Amniotic epithelial cell (primary cell): ENCODE results near the gene PPARG.
"Not testable (repeated sequence)": the region's sequence is repeated elsewhere in the genome, so short reads cannot be mapped to it uniquely, and the experiment has no call there.

Source experiments
- DNase-seq: peaks from one replicate; pipeline ENCODE4 v3.0.0-alpha.2; 2010; ENCODE audit warnings: low read depth

Gene PPARG

DNA sequence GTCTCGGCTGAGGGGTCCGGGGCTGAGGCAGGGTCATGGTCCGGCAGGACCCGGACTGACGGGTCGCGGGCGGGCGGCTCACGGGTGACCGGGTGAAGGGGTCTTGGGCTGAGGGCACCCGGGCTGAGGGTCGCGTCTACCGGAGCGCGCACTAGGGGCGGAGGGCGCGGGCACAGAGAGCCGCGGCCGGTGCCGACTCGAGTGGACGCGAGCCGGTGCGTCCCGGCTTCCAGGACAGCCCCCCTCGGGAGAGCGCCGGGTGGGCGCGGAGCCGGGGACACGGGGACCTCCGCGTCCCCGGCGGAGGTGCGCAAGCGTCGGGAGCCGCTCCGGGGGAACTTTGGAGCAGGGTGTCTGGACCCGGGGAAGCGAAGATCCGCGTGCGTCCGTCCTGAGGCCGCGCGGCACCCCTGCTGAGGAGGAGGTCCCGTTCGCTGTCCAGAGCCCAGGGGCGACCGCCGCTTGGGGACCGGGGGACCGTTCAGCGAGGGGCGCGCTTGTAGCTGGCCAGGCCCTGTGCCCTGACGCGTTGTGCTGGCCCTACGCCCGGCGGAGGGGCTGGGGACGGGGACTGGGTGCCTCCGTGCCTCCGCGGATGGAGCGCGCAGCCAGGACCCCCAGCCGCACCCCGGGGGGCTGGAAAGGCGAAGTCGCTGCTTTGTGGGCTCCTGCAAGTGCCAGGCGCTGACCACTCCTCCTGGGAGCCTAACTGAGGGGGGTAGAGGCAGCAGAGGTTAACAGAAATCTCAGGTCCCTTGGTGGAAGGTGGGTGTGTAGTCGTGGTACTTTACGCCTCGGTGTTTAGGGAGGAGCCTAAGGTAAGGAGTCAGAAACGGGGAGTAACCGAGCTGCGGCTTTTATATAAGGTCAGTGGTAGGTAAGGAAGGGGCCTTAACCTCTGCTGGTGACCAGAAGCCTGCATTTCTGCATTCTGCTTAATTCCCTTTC is at the start of gene PPARG:
PPARG (plus strand) TSS at position 889 of the 948 bp plus-strand sequence. CDS start 90,642 bp downstream, outside the sequence.
- DNase-seq = peak; percentile 31

DNA sequence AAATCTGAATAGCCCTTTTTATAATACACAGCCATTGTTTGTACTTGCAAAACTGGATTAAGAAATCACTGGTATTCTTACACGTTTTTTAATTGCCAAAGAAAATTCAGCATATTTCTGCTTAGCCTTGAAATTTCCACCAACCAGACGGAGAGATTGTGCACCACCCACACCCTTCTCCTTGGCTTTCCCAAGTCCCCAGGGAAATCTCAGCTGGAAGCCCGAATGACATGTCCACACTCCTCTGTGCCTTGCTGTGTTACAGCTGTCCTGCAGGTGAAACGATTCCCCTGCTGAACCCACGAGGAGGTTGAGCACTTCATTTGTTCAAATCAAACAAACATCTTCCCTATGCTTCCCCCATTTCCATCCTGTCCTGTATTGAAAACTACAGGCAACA is 49.6 kb upstream of the PPARG start:
- no peak for DNase-seq

DNA sequence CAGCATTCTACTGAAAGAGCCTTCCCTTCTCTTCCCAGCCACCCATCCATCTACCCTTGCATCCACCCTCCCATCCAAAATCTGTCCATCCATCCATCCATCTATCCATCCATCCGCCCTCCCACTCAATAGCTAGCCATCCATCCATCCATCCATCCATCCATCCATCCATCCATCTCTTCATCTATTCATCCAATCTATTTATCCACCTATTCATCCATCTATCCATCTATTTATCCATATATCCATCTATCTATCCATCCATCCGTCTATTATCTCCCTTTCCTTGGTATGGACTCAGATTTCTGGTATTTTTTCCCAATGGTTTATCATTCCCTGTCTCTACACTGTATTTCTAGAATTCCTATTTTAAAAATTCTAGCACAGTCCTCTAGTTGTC is 46.1 kb upstream of the PPARG start:
- no peak for DNase-seq

DNA sequence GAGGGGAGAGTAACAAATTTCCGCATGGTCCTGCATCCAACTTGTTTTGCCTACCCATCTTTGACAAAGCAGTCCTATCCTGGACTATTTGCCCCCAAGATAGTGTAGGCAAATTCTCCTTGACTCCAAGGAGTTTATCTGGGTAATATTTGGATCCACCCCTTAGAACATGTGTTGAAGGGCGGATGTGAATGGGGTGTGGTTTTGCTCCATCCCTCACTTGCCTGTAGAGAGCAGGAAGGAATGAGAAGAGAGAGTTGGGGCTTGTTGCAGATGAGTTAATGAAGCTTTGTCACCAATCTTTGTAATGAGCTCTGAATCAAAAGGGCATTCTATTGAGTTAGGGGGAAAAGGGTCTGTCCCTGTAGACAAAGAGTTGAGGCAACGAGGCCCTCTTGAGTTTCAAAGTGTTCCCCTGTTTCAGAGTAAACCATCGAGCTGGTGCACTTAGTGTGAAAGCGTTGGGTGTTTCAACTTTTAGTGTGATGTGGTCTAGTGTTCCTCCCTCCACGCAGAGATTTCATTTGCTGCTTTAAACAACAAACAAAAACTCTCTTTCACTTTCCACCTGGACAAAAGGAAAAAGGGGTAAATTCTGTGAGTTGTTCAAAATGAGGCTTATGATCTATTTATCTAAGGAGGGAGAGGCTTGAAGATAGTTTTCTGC is 42.2 kb upstream of the PPARG start:
- DNase-seq = no peak

DNA sequence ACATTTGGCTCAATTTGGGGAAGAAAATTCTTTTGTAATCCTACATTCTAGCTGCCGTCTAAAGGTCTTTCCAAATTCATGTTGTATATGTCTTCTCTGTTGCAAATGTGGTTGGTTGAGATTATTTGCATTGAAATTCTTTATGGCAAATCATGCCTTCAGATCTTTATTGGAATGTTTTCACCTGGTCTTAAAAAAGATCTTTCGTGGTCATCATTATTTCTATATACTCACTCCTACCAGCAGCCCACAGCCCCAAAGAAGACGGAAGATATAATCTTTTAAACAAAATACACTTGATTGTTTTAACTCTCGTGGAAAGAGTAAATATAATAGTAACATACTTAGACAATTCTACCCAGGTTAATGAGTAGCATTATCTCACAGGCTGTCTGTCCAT is 41.5 kb upstream of the PPARG start:
- DNase-seq = no peak

DNA sequence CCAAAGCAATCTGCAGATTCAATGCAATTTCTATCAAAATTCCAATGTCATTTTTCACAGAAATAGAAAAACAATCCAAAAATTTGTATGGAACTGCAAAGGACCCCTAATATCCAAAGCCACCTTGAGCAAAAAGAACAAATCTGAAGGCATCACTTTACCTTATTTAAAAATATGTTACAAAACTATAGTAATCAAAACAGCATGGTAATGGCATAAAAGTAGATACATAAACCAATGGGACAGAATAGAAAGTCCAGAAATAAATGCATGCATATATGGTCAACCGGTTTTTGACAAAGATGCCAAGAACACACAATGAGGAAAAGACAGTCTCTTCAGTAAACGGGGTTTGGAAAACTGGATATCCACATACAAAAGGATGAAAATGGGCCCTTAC is 39.4 kb upstream of the PPARG start:
- DNase-seq = no peak

DNA sequence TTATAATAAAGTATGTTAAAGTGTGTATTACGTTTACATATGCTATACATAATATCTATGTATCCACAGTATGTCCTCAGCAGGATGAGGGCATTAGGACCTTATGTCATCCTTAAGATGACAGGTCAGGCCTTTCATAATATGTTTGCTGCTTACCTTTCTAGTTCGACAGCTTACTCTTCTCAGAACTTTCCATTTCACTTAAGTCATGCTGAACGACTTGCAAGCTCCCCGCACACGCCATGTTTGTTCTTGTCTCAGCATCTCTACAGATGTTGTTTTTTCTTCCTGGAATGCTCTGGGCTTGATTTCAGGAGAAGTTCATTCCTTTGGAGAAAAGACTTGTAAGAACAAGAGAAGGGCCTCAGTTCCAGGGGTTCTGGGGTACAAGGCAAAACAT is 36.0 kb upstream of the PPARG start:
- DNase-seq = no peak

DNA sequence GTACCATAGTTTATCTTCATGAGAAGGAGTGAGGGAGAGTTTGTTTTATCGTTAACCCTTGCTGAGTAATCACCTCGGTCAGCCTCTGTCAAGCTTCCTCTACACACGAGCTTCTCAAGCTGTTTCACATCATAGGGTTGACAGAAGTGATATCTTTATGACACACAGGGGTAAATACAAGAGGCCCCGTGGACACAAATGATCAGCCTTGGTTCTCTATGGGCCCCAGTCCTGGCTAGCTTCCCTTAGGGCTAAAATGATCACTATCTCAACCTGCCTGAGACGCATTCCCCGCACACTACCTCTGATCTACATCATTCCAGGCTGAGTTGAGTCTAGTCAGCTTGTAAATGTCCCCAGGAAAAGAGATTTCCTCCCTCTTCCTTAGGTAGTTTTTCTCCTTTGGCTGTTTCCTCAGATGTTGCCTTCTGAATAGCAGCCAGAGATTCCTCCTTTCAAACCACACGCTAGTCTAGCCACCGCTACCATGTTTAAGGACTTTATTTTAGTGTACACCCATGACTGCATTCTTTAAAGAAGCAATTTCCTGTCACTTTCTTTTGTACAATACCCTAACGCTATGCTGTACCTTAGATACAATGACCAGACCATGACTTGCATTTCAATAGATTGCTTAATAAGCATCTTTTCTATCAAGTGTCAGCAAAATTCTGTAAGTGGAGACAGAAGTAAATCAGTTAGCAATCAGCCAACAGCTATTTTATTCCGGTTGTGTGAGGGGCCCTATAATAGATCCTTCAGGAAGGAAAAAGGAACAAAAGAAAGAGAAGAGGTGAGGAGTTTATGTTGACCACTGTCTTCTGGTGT is 35.1 kb upstream of the PPARG start:
- peak; percentile 26 for DNase-seq

DNA sequence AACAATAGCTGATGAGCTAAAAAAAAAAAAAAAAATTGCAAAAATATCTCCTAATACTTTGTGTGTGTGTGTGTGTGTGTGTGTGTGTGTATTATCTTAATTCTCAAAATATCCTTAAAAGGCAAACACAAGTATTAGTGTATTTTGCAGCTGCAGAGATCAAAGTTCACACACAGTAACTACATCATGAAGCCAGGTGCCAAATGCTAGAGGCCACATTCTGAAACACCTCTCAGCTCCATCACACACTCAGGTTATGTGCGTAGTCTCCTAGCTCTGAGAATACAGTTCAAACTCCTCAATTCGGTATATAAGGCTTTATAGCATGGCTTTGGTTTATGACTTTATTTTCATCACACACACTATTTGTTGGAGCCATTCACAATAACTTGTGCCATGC is 33.5 kb upstream of the PPARG start:
- no peak for DNase-seq

DNA sequence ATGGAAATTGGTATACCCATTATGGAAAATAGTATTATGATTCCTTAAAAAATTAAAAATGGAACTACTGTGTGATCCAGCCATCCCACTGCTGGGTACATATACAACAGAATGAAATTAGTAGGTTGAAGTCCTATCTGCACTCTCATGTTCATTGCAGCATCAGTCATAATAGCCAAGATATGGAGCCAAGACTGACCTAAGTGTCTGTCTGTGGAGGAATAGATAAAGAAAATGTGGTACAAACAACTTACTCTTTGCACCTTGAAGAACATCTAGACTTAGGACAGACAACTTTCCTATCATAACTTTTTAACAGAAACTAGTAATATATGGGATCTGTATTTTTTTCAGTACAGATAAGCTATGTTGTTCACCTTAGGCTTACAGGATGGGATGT is 30.0 kb upstream of the PPARG start:
- DNase-seq = no peak

DNA sequence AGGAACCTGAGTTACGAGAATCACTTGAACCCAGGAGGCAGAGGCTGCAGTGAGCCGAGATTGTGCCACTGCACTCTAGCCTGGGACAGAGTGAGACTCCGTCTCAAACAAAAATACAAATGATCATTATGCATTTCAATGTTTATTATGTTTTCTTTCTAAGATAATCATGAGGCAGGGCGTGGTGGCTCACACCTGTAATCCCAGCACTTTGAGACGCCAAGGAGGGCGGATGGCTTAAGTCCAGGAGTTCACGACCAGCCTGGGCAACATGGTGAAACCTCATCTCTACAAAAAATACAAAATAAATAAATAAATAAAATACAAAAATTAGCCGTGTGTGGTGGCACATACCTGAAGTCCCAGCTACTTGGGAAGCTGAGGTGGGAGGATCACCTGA is 26.7 kb upstream of the PPARG start:
- DNase-seq = not testable (repeated sequence)

DNA sequence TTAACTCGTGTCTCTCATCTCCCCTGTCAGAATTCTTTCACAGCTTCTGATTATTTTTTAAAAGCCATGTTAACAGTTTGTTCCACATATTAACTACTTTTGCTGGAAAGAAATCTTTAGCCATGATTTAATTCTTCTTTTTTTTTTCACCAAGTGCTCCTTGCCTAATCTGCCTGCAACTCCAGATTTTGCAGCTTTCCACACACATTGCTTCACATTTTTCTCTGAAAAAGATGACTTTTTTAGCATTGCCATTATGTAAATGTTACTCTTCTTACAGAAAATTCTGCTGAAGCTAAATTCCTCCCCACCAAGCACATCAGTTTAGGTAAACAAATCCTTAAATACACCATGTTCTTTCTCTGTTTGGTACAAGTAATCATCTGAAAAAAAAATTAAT is 23.4 kb upstream of the PPARG start:
- peak; percentile 33 for DNase-seq

DNA sequence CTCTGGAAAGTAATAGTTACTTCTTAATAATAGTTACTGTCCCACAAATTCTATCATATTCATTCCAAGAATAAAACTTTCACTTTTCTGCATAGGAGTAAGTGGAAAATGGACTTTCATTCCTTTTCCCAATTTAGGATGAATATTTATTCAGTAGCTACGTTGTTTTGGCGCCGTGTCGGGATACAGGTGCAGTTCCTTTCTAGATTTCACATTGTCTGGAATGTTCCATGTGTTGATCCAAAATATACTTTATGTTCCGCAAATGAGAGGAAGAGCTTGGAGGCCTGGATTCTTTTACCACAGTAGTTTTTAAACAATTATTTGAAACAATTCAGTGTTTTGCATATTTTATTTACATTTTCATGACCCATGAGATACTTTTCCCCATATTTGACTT is 22.8 kb upstream of the PPARG start:
- DNase-seq = no peak

DNA sequence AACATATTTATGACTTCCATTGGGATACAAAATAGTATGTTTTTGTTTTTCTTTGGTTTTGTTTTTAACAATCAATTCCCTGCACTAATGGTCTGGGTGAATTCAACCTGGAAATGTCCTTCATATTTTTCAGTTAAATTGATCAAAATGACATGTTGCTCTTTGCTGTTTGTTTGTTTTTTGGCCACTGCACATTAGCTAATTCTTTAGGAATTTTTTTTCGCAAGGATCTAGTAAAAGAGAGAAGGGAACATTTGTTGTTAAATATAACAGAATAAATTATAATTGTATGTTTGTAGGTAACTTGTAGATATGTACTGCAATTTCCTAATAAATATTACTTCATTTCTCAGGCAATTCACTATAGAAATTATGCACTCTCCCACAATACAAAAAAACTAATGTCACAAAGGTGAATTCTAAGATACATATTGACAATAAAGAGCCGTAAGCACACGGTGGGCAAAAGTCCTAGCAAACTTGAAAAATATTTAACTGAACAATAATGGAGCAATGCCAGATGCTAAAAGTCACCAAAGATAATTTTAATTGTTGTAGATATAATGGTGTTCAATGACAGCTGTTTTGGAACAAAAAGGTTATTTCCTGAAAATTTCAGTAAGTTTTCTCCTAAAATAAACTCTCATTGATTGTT is 21.4 kb upstream of the PPARG start:
- DNase-seq = no peak

DNA sequence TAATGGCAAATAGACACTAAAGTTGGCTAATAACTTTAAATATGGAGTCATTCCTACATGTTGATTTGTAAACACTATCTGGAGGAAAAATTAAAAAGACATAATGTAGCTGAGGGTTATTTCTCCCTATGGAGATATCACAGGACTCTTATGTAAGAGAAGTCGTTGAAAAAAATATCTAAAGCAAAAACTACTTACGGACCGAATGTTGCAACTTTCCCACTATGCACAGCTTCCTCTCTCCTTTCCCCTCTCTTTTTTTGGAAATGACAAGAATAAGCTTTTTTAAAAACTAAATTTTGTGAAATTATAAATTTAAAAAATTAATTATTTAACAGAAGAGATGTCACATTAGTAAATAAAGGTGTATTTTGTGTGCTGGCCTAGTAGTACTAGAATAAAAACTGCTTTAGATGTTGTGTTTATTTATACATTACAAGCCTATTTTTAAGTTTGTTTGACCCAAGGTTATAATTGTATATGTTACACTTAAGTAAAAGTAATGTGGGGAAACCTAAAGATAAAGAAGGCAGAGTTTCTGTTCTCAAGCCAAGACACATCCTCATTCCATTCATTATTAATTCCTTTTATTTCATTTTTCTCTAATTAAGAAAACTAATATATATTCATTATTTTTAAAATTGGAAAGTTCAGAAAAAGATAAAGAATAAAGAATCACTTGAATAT is 20.7 kb upstream of the PPARG start:
- DNase-seq = no peak

DNA sequence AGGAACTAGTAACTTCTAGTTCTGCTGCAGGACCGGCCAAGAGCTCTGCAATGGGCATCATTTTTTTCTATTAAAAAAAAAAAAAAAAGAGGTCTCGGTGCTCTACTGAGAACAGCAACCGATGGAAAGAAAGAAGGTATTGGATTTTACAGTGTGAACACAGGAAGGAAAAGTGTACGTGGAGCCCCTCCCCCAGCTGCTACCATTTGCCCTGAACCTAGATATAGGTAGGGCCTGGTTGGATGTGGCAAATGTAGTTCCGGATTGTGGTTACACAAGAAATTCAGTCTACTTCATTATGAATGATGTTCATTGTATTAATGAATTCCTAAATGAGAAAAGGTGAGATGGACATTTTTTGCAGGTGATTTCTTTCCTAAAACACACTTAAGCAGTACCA is 17.9 kb upstream of the PPARG start:
- DNase-seq = no peak

DNA sequence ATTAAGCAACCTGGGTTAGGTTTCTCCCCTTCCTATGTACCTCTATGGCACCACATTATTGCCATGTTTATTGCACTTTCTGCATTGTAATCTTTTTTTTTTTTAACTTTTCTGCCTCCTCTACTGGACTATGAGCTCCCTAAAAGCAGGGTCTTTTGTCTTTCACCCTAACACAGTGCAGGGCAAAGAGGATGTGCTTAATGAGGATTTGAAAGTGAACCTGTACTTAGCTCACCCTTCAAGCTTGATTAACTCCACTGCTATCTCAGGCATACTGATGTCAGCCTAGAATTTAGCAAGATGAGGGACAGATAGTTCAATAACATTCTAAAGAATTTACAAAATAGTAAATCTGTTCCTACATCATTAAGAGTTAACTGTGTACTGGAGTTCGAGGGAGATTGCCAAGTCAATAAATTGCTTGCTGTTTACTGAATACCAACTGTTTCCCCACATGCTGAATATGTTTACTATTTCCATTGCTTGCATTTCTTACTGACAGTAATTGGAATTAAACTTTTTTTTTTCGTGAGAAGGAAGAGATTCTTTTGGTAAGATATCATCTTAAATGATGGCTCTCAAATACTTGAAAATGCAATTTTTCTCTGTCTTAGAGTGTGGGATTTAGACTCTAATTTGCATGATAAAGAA is 15.7 kb upstream of the PPARG start:
- no peak for DNase-seq

DNA sequence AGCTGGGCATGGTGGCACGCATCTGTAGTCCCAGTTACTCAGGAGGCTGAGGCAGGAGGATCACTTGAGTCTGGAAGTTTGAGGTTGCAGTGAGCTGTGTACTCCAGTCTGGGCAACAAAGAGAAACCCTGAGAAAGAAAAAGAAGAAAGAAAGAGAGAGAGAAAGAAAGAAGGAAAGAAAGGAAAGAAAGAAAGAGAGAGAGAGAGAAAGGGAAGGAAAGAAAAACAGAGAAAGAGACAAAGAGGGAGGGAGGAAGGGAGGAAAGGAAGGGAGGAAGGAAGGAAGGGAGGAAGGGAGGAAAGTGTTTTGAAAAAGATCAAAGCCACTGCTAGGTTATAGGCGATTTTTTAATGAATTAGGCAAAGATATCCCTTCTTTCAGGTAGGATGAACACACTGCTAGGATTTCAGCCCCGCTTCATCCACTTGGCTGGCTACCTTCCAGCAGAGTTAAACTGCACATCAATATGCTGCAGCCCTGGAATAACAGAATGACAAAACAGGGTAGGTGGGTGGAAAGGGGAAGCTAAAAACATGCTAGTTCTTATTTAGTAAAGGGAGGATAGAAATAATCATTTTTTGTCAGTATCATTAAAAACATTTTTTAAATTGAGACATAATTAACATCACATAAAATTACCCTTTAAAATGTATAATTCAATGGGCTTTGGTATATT is 12.8 kb upstream of the PPARG start:
- no peak for DNase-seq

DNA sequence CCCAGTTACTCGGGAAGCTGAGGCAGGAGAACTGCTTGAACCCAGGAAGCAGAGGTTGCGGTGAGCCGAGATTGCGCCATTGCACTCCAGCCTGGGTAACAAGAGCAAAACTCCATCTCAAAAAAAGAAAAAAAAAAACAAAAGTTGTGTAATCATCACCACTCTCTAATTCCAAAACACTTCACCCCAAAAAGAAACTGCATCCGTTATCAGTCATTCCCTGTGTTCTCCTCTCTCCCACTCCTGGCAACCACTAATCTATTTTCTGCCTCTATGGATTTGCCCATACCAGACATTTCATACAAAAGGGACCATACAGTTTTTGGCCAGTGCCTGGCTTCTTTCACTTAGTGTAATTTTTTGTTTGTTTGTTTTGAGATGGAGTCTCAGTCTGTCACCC is 12.0 kb upstream of the PPARG start:
- not testable (repeated sequence) for DNase-seq

DNA sequence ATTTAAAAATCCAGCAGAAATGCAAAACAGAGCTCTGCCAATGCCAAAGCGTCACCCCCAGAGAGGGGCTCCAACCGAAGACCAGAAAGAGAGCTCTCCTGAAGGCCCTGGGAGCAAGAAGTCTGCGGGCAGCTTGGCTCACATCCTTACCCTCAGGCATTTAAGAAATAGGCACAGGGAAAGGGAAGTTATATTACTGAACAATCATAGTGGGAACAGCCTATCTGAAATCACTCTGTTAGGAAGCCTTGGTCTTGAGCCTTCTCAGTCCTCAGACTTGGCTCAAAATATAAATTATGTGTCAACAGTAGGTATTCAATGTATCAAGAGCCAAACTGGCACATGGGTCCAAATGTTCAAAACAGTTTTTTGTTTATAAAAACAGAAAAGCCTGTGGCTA is 10.3 kb upstream of the PPARG start:
- DNase-seq = no peak
